Transverse colon (tissue), 3 donors: Measurements from ENCODE around the gene ZNF821.

Source experiments
- POLR2A ChIP-seq: fragments of 450-650 bp; IDR thresholded peaks from one replicate; pipeline ENCODE4 v1.6.1; 2016; ENCODE audit warnings: antibody characterized with exemption, mild to moderate bottlenecking, moderate library complexity
- TF ChIP-seq, protein P1 (sequence below), 5 experiments: fragments of 200-600 bp in 3 of 5; fragments of 450-650 bp in 2 of 5; sonication (generic) in 3 of 5; IDR thresholded peaks; 1 replicate in 2 of 5; 2 replicates in 3 of 5; pipeline ENCODE4 v1.5.1; 2016 to 2017; ENCODE audit warnings: antibody characterized with exemption in 5 of 5, inconsistent platforms in 3 of 5, mild to moderate bottlenecking in 2 of 5, moderate library complexity in 1 of 5

DNA sequence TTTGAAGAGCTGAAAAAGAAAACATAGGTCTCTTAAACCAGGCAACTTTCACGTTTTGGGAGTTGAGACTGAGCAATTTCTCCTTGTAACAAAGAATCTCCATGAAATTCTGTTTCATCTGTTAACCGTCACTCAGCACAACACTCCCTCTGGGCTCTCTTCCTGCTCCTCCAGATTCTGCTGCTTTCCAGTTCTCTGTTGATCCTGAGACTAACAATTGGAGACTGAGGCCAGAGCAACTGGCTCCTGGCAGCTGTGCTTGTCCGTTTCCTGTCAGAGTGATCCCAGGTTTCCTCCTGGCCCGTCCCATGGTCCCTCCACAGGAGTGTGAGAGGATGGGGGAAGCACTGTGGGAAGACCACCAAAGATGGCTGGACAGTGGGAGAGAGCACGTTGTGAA, 43.8 kb upstream of the ZNF821 start:
- TF ChIP-seq, protein P1, sequence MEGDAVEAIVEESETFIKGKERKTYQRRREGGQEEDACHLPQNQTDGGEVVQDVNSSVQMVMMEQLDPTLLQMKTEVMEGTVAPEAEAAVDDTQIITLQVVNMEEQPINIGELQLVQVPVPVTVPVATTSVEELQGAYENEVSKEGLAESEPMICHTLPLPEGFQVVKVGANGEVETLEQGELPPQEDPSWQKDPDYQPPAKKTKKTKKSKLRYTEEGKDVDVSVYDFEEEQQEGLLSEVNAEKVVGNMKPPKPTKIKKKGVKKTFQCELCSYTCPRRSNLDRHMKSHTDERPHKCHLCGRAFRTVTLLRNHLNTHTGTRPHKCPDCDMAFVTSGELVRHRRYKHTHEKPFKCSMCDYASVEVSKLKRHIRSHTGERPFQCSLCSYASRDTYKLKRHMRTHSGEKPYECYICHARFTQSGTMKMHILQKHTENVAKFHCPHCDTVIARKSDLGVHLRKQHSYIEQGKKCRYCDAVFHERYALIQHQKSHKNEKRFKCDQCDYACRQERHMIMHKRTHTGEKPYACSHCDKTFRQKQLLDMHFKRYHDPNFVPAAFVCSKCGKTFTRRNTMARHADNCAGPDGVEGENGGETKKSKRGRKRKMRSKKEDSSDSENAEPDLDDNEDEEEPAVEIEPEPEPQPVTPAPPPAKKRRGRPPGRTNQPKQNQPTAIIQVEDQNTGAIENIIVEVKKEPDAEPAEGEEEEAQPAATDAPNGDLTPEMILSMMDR (IDR thresholded peaks at IDR 0.05): no peak
- no peak for TF ChIP-seq POLR2A
